D721Med (cell line): ENCODE results near the gene RYK.
A peak's percentile ranks its signal among the peaks of the same experiment; 100 is the strongest.

Experiments used
- DNase-seq: peaks from one replicate; pipeline ENCODE4 v3.0.0; 2011; ENCODE audit warnings: low spot score; ENCODE audit not compliant: insufficient read length
- FAIRE-seq: peaks from 2 replicates; lab custom pipeline; 2011; peaks lifted over from hg19 to GRCh38; lab: Jason Lieb, UNC
- TF ChIP-seq, protein P1 (sequence below): IDR thresholded peaks from 2 replicates; pipeline ENCODE4 v1.5.1; 2012; ENCODE audit warnings: mild to moderate bottlenecking, control low read depth; ENCODE audit not compliant: insufficient read depth; ENCODE audit errors: missing control alignments

RYK gene

DNA sequence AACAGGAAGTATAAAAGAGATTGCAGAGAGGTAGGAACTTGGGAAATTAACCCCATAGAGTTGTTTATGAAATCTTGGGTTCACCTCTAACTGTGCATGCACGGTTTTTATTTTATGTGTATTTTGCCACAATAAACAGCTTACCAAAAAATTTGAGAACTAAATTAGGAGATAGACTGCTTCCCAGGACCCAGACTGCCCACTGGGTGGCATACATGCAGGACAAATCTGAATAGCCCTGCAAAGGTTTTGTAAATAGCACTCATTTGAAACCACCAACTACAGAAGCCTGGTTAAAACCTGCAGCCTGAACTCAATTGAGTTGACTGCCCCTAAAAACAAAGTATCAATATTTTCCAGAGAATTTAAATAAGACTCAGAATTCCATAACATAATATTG is 124.5 kb downstream of the RYK start:
- FAIRE-seq, result no peak
- no peak for DNase-seq

DNA sequence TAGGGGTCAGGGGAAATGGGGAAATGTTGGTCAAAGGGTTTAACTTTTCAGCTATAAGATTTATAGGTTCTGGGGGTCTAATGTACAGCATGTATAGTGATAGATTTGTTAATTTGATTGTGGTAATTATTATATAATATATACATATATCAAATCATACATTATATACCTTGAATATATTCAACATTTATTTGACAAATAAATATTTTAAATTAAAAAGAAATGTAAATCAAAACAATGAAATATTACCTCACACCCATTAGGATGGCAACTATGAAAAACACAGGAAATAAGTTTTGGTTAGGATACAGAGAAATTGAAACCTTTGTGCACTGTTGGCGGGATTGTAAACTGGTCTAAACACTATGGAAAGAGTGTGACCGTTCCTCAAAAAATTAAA is 135.9 kb downstream of the RYK start:
- DNase-seq (no peak), FAIRE-seq (no peak)
- TF ChIP-seq, protein P1, sequence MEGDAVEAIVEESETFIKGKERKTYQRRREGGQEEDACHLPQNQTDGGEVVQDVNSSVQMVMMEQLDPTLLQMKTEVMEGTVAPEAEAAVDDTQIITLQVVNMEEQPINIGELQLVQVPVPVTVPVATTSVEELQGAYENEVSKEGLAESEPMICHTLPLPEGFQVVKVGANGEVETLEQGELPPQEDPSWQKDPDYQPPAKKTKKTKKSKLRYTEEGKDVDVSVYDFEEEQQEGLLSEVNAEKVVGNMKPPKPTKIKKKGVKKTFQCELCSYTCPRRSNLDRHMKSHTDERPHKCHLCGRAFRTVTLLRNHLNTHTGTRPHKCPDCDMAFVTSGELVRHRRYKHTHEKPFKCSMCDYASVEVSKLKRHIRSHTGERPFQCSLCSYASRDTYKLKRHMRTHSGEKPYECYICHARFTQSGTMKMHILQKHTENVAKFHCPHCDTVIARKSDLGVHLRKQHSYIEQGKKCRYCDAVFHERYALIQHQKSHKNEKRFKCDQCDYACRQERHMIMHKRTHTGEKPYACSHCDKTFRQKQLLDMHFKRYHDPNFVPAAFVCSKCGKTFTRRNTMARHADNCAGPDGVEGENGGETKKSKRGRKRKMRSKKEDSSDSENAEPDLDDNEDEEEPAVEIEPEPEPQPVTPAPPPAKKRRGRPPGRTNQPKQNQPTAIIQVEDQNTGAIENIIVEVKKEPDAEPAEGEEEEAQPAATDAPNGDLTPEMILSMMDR, result no peak

More for the DNA sequence above, 124.5 kb downstream of the RYK start:
- TF ChIP-seq, protein P1, result peak; percentile 9

DNA sequence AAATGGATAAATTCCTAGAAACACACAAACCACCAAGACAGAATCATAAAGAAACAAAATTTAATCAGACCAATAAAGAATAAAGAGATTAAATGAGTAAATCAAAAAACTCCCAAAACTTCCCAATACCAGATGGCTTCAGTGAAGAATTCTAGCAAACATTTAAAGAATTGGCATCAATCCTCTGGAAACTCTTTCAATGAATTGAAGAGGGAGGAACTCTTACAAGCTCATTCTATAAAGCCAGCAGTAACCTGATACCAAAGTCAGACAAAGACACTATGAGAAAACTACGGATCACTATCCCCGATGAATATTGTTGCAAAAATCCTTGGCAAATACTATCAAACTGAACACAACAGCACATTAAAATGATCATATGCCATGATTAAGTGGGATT is 139.0 kb downstream of the RYK start:
- FAIRE-seq (no peak), DNase-seq (no peak)
- TF ChIP-seq, protein P1, result no peak

DNA sequence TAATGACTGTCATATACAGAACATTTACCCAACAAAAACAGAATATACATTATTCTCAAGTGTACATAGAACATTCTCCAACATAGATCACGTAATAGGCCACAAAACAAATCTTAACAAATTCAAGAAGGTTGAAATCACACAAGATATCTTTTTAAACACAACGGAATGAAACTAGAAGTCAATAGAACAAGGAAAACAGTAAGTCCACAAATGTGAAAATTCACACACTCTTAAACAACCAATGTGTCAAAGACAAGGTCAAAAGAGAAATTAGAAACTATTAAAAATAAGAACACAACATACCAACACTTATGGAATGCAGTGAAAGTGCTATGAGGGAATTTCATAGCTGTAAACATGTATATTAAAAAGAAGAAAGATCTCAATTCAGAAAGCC is 139.7 kb downstream of the RYK start:
- FAIRE-seq, result no peak
- DNase-seq, result no peak
- TF ChIP-seq, protein P1, result no peak
